Stomach smooth muscle (tissue), 2 donors: Measurements from ENCODE around the gene MAPRE3.
A peak's percentile ranks its signal among the peaks of the same experiment; 100 is the strongest.

Experiments used
- H3K27ac ChIP-seq: one replicate; pipeline ENCODE4 v1.7.0; 2013; ENCODE audit warnings: mild to moderate bottlenecking, low read length, inconsistent platforms
- H3K27me3 ChIP-seq, 2 donors: one replicate each; pipeline ENCODE4 v1.7.0; 2013; ENCODE audit warnings: low read length in 2 of 2; ENCODE audit not compliant: insufficient read depth in 2 of 2, control insufficient read depth in 1 of 2
- H3K36me3 ChIP-seq, 2 donors: one replicate each; pipeline ENCODE4 v1.7.0; 2013; ENCODE audit warnings: low read length in 2 of 2; ENCODE audit not compliant: control insufficient read depth in 2 of 2, insufficient read depth in 2 of 2
- H3K4me1 ChIP-seq: one replicate; pipeline ENCODE4 v1.7.0; 2013; ENCODE audit warnings: low read length; ENCODE audit not compliant: control insufficient read depth, insufficient read depth
- H3K4me3 ChIP-seq, 2 donors: one replicate each; pipeline ENCODE4 v1.7.0; 2013; ENCODE audit warnings: low read length in 2 of 2
- H3K9ac ChIP-seq, 2 donors: one replicate each; pipeline ENCODE4 v1.7.0; 2013; ENCODE audit warnings: low read length in 2 of 2, mild to moderate bottlenecking in 1 of 2
- H3K9me3 ChIP-seq, 2 donors: one replicate each; pipeline ENCODE4 v1.7.0; 2013; ENCODE audit warnings: low read length in 2 of 2; ENCODE audit not compliant: control insufficient read depth in 2 of 2
- donor health status: healthy.
- donor health status: Pancreatic carcinoma.

MAPRE3 gene

DNA sequence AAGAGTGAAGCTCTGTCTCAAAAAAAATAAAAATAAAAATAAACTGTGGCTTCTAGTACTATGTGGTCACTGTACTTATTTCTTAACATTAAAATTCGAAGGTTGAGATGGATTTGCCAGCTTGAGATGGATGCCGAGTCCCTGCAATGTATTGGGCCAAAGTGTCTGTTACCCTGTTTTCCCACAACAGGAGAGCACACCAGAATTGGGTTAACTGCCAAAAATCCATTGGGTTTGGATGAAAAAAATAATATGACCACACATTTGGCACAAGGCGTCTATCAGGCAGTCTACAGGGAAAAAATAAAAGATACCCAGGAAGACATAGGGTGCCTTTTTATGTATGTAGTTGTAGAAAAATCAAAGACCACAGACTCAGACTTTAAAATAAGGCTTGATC is 19.2 kb upstream of the MAPRE3 start:
- Histone ChIP-seq H3K9me3 (no peaks in the 10 kb centered on the region), H3K27me3 (peaks cover 0 to 18% of the 10 kb centered on the region in 2 donors), H3K36me3 (no peaks in the 10 kb centered on the region), H3K9ac (no peak overlapping the region), H3K4me3 (no peak overlapping the region), H3K4me1 (no peaks in the 10 kb centered on the region), H3K27ac (no peak overlapping the region)

DNA sequence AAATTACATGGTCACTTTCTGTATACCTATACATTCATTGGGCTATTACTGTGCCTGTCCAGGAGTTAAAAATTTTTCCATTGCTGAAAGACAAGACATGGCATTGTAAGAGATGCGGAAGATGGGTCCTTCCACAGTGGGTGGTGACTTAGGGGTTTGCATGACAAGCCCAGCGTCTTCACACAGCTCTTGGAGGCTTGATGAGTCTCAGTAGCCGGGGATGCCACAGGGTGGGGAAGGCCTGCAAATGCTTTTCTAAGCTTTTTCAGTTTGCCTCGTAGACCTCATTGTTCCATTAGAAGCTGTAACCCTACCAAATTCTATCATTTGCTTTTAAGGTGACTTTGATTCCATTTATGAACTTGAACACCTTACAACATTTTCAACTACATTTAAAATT is 18.1 kb upstream of the MAPRE3 start:
- Histone ChIP-seq H3K4me1 (no peaks in the 10 kb centered on the region), H3K9ac (no peak overlapping the region), H3K27me3 (peaks cover 1 to 13% of the 10 kb centered on the region in 2 donors), H3K4me3 (no peak overlapping the region), H3K9me3 (no peaks in the 10 kb centered on the region), H3K36me3 (no peaks in the 10 kb centered on the region), H3K27ac (no peak overlapping the region)

DNA sequence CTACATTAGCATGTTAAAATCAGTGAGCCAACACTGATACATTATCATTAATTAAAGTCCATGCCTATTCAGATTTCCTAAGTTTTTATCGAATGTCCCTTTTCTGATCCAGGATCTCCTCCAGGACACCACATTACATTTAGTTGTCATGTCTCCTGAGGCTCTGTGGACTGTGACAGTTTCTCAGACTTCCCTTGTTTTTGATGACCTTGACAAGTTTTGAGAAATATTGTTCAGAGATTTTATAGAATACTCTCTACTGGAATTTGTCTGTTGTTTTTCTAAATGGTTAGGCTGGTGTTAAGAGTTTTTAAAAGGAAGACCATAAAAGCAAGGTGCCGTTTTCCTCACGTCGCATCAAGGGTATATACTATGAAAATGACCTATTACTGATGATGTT is 16.3 kb upstream of the MAPRE3 start:
- H3K27ac ChIP-seq, result no peak overlapping the region
- H3K9me3 ChIP-seq, result no peaks in the 10 kb centered on the region
- H3K4me3 ChIP-seq, result no peak overlapping the region
- no peaks in the 10 kb centered on the region for H3K36me3 ChIP-seq
- H3K9ac ChIP-seq, result no peak overlapping the region
- peaks cover 8 to 12% of the 10 kb centered on the region in 2 donors for H3K27me3 ChIP-seq
- no peaks in the 10 kb centered on the region for H3K4me1 ChIP-seq

DNA sequence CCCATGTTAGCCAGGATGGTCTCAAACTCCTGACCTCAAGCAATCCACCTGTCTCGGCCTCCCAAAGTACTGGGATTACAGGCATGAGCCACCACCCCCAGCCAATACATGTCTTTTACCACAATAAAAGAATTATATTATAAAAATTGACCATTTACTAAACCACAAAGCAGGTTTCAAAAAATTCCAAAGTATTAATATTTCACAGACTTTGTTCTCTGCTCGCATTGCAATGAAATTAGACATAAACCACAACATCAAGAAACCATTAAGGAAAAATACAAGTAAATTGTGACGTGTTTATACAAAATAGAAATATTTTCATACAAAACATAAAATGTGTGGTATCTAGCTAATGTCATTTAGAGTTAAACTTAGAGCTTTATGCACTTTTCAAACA is 13.4 kb upstream of the MAPRE3 start:
- H3K9ac ChIP-seq, result no peak overlapping the region
- peaks cover 8 to 11% of the 10 kb centered on the region in 2 donors for H3K27me3 ChIP-seq
- no peaks in the 10 kb centered on the region for H3K9me3 ChIP-seq
- H3K4me3 ChIP-seq, result no peak overlapping the region
- no peaks in the 10 kb centered on the region for H3K36me3 ChIP-seq
- H3K27ac ChIP-seq, result no peak overlapping the region
- no peaks in the 10 kb centered on the region for H3K4me1 ChIP-seq

DNA sequence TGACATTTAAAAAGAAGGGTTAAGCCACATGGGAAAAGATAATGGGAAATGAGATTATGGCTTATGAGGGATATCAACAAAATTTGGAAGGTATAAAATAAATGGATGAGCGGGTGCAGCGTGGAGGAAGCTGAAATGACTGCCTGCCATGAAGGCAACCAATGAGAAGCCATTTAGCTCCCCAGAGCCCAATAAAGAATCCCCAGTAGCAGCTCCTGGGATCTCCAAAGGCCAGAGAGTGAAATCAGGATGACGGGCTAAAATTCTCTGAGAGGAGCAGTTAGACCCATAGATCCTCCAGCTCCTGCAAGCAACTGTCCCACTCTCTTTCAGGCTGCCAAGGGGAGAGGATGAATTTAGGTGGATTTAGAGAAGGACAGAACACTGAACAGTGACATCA is 12.9 kb upstream of the MAPRE3 start:
- Histone ChIP-seq H3K9me3 (no peaks in the 10 kb centered on the region), H3K27me3 (peaks cover 8 to 11% of the 10 kb centered on the region in 2 donors), H3K36me3 (no peaks in the 10 kb centered on the region), H3K9ac (no peak overlapping the region), H3K27ac (no peak overlapping the region), H3K4me1 (no peaks in the 10 kb centered on the region), H3K4me3 (no peak overlapping the region)

DNA sequence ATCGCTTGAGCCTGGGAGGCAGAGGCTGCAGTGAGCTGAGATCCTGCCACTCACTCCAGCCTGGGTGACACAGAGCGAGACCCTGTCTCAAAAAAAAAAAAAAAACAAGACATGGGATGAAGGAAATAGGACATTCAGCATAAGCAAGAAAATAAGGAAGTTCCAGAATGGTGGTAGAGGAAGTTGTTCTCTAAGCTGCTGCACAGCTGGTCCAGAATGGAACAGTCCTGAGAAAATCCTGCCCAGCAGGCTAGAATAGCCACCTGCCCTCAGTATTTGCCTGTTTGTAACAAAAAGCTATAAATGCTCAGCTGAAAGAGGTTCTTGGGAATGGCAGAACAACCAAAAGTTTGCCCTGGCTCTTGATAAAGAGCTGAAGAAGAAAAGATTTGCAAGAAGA is 11.1 kb upstream of the MAPRE3 start:
- H3K27me3 ChIP-seq, result peaks cover 8 to 11% of the 10 kb centered on the region in 2 donors
- H3K9ac ChIP-seq, result no peak overlapping the region
- no peaks in the 10 kb centered on the region for H3K36me3 ChIP-seq

DNA sequence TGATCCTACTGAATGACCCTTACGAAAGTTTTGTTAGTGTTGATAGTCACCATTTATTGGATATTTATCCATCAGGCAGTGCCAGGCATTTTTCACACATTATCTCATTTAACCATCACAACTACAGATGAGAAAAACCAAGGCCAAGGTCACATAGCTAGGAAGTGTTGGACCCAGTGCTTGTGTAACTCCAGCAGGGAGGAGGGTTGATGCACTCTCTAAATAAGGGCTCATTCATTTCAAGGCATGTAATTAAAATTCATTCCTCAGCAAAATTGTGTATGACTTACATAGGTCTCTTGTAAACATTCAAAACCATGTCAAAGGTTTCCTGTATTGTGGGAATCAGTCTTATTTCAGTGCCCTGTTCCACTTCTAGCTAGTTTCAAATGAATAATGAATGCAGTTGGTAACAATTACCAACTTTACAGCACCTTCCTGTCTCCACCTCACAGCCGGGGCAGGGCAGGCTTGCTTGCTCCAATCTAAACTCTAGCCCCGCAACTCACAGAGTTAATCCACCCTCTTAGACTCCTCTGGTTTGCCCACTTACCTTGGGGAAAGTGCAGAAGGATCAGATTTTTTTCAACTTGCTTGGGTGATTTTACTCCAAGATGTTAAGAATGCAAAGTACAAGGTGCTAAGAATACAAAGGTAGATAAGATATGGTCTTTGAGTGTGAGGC is 5.8 kb upstream of the MAPRE3 start:
- Histone ChIP-seq H3K9me3 (no peaks in the 10 kb centered on the region), H3K27me3 (peaks cover 0 to 2% of the 10 kb centered on the region in 2 donors), H3K4me1 (no peaks in the 10 kb centered on the region), H3K36me3 (no peaks in the 10 kb centered on the region), H3K9ac (no peak overlapping the region), H3K4me3 (no peak overlapping the region), H3K27ac (no peak overlapping the region)

More for the DNA sequence above, 11.1 kb upstream of the MAPRE3 start:
- Histone ChIP-seq H3K27ac (no peak overlapping the region), H3K4me3 (no peak overlapping the region), H3K4me1 (no peaks in the 10 kb centered on the region), H3K9me3 (no peaks in the 10 kb centered on the region)

DNA sequence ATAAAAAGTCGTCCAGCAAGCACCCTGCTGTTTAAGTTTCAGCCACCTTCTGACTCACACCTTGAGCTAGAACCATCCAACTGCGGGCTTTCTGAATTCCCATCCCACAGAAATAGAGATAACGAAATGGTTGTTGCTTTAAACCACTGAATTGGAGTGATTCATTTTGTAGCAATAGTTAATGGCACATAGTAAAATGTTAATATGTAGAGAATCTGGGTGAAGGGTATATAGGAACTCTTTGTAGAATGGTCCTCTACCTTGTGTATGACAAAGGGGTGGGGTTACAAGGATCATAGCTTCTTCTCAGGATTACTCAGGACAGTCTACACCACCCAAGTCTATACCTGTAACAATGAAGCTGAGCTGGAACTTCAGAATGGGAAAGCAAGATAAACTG is 2.4 kb upstream of the MAPRE3 start:
- H3K9me3 ChIP-seq, result no peaks in the 10 kb centered on the region
- no peak overlapping the region for H3K9ac ChIP-seq
- H3K27me3 ChIP-seq, result no peaks in the 10 kb centered on the region
- H3K36me3 ChIP-seq, result no peaks in the 10 kb centered on the region
- H3K4me3 ChIP-seq, result no peak overlapping the region
- H3K4me1 ChIP-seq, result peaks cover 13% of the 10 kb centered on the region
- no peak overlapping the region for H3K27ac ChIP-seq

DNA sequence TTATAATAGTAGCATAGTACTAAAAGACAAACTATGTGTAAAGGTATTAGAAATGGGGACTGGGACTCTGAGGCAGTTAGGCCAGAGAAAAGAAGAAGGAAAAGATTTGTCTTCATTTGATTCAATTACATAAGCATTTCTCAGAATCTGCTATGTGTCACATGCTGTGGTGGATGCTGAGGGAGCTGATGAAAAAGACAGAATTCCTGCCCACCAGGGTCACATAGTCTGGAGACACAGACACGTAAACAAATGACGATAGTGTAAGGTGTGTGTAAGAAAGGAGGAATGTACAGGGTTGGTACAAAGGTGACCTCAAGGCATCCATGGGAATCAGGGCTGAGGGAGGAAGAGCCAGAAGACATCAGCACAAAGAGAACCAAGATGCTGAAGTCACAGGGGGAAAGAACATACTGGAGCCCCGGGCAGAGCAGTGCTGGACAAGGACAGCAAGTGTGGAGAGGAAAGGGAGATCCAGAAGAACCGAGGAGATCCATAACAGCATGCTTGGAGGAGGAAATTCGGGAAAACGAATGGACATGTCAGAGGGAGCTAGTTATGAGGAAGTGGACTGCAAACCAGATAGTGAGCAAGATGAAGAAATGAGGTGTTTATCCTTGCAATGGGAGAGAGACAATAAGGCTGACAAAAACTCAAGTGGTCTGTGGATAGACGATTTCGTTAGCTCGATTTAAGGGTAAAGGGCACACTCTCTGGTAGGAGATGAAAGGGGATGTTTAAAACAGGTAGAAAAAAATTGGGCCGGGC is 1.2 kb upstream of the MAPRE3 start:
- Histone ChIP-seq H3K27ac (no peak overlapping the region), H3K4me3 (no peak overlapping the region), H3K36me3 (no peaks in the 10 kb centered on the region), H3K9me3 (no peaks in the 10 kb centered on the region), H3K27me3 (no peaks in the 10 kb centered on the region), H3K9ac (peak overlapping the region in 1 of 2 donors; percentile 29), H3K4me1 (peaks cover 13% of the 10 kb centered on the region)

DNA sequence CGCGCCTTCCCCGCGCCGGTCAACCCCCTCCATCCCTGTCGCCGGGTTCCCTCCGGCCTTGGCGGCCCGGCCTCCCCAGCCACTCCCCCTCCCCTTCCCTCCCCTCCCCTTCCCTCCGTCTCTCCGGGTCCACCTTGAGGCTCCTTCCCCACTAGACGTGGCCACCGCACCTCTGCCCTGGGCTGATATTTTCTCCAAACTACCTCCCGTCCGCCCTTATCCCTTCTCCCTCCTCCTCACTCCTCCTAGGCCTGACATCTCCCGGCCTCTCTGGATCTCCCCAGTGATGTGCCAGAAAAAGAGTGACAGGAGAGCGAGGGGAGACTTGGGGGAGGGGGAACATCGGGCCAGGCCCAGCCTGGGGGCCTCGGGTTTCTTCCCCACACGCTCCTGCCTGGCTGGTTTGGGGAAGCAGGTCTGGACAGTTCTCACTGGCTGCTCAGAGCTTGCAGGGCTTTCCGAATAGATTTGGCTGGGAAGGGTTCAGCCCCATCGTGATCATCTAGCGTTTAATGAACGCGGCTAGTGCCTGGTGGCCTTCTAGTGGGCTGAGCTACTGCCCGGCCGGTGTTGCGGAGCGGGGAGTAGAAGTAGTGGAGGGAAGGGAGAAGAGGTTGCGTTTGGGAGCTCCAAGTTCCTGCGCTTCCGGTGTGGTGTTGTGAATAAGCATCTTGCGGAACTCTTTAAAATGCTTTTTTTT is 641 bp downstream of the MAPRE3 start:
- peak overlapping the region; percentile 69 to 94 for H3K4me3 ChIP-seq
- peak overlapping the region; percentile 69 to 74 for H3K9ac ChIP-seq
- no peaks in the 10 kb centered on the region for H3K27me3 ChIP-seq
- no peaks in the 10 kb centered on the region for H3K36me3 ChIP-seq
- peaks cover 13% of the 10 kb centered on the region for H3K4me1 ChIP-seq
- no peaks in the 10 kb centered on the region for H3K9me3 ChIP-seq
- H3K27ac ChIP-seq, result peak overlapping the region; percentile 70
